ENCODE results near the gene CHCHD5. TPM values are rescaled to one million over a fixed set of nuclear protein-coding genes. Genes with fewer than 3 reads are reported as not detected.

The CHCHD5 gene
- total RNA-seq, 1 experiment from 2014 or later: 56.0 TPM

DNA sequence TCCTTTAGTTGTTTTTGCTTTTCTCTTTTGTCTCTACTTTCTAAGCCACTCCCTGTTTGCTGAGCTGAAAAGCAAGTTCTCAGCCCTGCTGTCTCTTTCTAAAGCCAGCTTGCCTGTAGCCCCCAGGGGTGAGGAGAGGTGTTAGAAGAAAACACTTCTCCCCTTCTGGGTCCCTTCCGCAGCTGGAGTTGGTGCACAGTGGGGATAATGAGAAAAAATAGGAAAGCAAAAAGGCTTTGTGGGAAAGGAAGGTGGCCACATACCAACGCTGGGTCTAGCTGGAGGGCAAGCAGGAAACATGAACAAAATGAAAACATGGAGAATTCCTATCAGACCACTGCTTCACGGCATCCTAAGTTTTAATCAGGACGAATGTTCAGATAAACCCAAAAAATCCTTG lies 45.9 kb downstream of the CHCHD5 start:
- Mint-ChIP-seq H3K27ac (ENCODE audit: unreplicated experiment) (no peak overlapping the region), H3K4me1 (ENCODE audit: low read depth, unreplicated experiment) (peaks cover 13% of the 10 kb centered on the region), H3K4me3 (ENCODE audit: unreplicated experiment) (no peak overlapping the region), H3K27me3 (ENCODE audit: insufficient read depth, unreplicated experiment) (no peaks in the 10 kb centered on the region), H3K36me3 (ENCODE audit: insufficient read depth, unreplicated experiment) (no peaks in the 10 kb centered on the region), H3K9me3 (ENCODE audit: unreplicated experiment) (no peaks in the 10 kb centered on the region)
- POLR2A ChIA-PET: no interaction called here
- Histone ChIP-seq H3K36me3 (ENCODE audit: control insufficient read depth, insufficient read depth, low read length) (no peaks in the 10 kb centered on the region), H3K9me3 (no peaks in the 10 kb centered on the region), H3K27me3 (replicated peaks; ENCODE audit: control insufficient read depth, insufficient read depth, low read length) (no peaks in the 10 kb centered on the region), H3K4me1 (peaks cover 14% of the 10 kb centered on the region), H3K4me3 (ENCODE audit: low read depth, low read length) (no peak overlapping the region)
- no TSS peak for BruUV-seq (replicated peaks)
- TF ChIP-seq, protein P1, sequence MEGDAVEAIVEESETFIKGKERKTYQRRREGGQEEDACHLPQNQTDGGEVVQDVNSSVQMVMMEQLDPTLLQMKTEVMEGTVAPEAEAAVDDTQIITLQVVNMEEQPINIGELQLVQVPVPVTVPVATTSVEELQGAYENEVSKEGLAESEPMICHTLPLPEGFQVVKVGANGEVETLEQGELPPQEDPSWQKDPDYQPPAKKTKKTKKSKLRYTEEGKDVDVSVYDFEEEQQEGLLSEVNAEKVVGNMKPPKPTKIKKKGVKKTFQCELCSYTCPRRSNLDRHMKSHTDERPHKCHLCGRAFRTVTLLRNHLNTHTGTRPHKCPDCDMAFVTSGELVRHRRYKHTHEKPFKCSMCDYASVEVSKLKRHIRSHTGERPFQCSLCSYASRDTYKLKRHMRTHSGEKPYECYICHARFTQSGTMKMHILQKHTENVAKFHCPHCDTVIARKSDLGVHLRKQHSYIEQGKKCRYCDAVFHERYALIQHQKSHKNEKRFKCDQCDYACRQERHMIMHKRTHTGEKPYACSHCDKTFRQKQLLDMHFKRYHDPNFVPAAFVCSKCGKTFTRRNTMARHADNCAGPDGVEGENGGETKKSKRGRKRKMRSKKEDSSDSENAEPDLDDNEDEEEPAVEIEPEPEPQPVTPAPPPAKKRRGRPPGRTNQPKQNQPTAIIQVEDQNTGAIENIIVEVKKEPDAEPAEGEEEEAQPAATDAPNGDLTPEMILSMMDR (IDR thresholded peaks at IDR 0.05; ENCODE audit: insufficient read depth in 1 of 2, low read depth in 1 of 2, low read length in 1 of 2, severe bottlenecking in 1 of 2, unreplicated experiment in 1 of 2): no peak
- DNase-seq: no peak
- intact Hi-C loops (cut with micrococcal nuclease; ENCODE audit: unreplicated experiment): loop anchor here (5.0 kb wide), 1 partner anchor 537 kb away; no protein-coding TSS in a partner anchor
- CTCF ChIA-PET: no interaction called here

DNA sequence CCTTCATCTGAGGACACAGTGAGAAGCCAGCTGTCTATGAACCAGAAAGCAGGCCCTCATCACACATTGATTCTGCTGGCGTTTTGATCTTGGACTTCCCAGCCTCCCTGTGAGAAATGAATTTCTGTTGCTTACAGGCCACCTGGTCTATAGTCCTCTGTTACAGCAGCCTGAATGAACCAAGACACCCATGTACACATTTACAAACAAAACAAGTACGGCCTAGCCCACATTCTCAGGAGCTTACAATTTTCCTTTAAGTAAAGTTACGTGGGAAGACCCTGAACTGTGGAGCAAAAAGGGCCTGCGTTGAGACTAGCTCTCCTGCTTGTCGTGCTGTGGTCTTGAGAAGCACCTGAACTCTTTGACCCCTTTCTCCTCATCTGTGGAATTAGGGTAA lies 49.3 kb downstream of the CHCHD5 start:
- Mint-ChIP-seq H3K4me1 (ENCODE audit: low read depth, unreplicated experiment) (peaks cover 13% of the 10 kb centered on the region), H3K36me3 (ENCODE audit: insufficient read depth, unreplicated experiment) (no peaks in the 10 kb centered on the region), H3K9me3 (ENCODE audit: unreplicated experiment) (no peaks in the 10 kb centered on the region), H3K27me3 (ENCODE audit: insufficient read depth, unreplicated experiment) (no peaks in the 10 kb centered on the region), H3K27ac (ENCODE audit: unreplicated experiment) (no peak overlapping the region), H3K4me3 (ENCODE audit: unreplicated experiment) (no peak overlapping the region)
- DNase-seq: no peak
- TF ChIP-seq, protein P1 (IDR thresholded peaks at IDR 0.05; ENCODE audit: insufficient read depth in 1 of 2, low read depth in 1 of 2, low read length in 1 of 2, severe bottlenecking in 1 of 2, unreplicated experiment in 1 of 2): no peak
- intact Hi-C loops (cut with micrococcal nuclease; ENCODE audit: unreplicated experiment): loop anchor here (5.0 kb wide), 1 partner anchor 534 kb away; no protein-coding TSS in a partner anchor
- no TSS peak for BruUV-seq (replicated peaks)
- CTCF ChIA-PET: interaction anchor here (0.6 to 1.3 kb wide), 4 partner anchors 8 to 151 kb away, joined by 3 to 7 read pairs (median 4); partner anchors contain the start of gene SLC20A1
- Histone ChIP-seq H3K36me3 (ENCODE audit: control insufficient read depth, insufficient read depth, low read length) (no peaks in the 10 kb centered on the region; the same call in 1 of the 2 replicates), H3K9me3 (no peaks in the 10 kb centered on the region; the same call in 1 of the 2 replicates), H3K4me1 (peaks cover 5% of the 10 kb centered on the region), H3K4me3 (ENCODE audit: low read depth, low read length) (no peak overlapping the region), H3K27me3 (replicated peaks; ENCODE audit: control insufficient read depth, insufficient read depth, low read length) (no peaks in the 10 kb centered on the region)
- POLR2A ChIA-PET: interaction anchor here (1.6 kb wide), 1 partner anchor 12 kb away, joined by 5 read pairs; the partner anchor contains the start of gene SLC20A1

DNA sequence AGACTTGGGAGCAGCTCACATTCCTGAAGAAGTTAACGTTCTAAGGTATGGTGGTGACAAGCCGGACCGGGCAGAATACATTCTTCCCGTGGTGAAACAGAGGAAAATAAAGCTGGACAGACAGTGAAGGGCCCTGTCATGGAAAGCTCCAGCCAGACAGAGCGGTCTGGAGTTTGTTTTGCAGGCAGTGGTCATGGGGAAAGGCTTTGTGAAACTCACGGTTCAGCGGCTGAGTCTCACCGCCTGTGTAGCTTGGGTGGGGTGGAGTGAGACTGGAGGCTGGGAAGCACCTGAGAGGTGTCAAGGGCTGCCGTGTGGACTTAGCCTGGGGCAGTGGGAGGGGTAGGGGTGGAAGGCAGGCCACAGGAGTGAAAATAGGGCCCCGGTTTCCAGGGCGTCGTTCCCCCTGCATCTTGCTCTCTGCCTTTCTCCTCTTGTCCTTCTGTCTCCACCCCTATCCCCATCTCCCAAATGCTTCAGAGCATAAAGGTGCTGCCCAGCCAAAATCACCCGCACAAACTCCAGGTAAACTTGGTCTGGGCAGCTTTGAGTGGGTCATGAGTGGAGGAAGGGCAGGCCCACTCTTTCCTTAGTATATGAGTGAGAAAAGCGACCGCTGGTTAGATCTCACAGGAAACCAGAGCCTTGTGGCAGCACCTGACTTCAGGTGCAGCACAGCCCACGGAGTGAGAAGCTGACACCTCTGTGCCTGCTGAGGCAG lies 49.9 kb downstream of the CHCHD5 start:
- TF ChIP-seq, protein P1 (IDR thresholded peaks at IDR 0.05; ENCODE audit: insufficient read depth in 1 of 2, low read depth in 1 of 2, low read length in 1 of 2, severe bottlenecking in 1 of 2, unreplicated experiment in 1 of 2): no peak
- Histone ChIP-seq H3K36me3 (ENCODE audit: control insufficient read depth, insufficient read depth, low read length) (no peaks in the 10 kb centered on the region; the same call in 1 of the 2 replicates), H3K4me3 (ENCODE audit: low read depth, low read length) (no peak overlapping the region), H3K27me3 (replicated peaks; ENCODE audit: control insufficient read depth, insufficient read depth, low read length) (no peaks in the 10 kb centered on the region), H3K9me3 (no peaks in the 10 kb centered on the region; the same call in 1 of the 2 replicates), H3K4me1 (peaks cover 5% of the 10 kb centered on the region)
- BruUV-seq (replicated peaks): no TSS peak
- Mint-ChIP-seq H3K9me3 (ENCODE audit: unreplicated experiment) (no peaks in the 10 kb centered on the region), H3K27me3 (ENCODE audit: insufficient read depth, unreplicated experiment) (no peaks in the 10 kb centered on the region), H3K4me3 (ENCODE audit: unreplicated experiment) (no peak overlapping the region), H3K27ac (ENCODE audit: unreplicated experiment) (no peak overlapping the region), H3K4me1 (ENCODE audit: low read depth, unreplicated experiment) (peaks cover 13% of the 10 kb centered on the region), H3K36me3 (ENCODE audit: insufficient read depth, unreplicated experiment) (no peaks in the 10 kb centered on the region)
- peak in 1 of 2 experiments; percentile 22 for DNase-seq
- ChIA-PET CTCF (interaction anchor here (0.6 to 1.3 kb wide), 4 partner anchors 8 to 152 kb away, joined by 3 to 7 read pairs (median 4); partner anchors contain the start of gene SLC20A1), POLR2A (interaction anchor here (1.6 kb wide), 1 partner anchor 11 kb away, joined by 5 read pairs; the partner anchor contains the start of gene SLC20A1)
- intact Hi-C loops (cut with micrococcal nuclease; ENCODE audit: unreplicated experiment): loop anchor here (5.0 kb wide), 1 partner anchor 533 kb away; no protein-coding TSS in a partner anchor

Measured in Caco-2 (cell line).